GM23338 (cell line): ENCODE results near the gene KLK6. TPM values are rescaled to one million over a fixed set of nuclear protein-coding genes. Genes with fewer than 3 reads are reported as not detected.

ENCODE experiments used
- ATAC-seq: fragments of 200-7000 bp; cut with Tn5 transposase; 3 replicates; pipeline ENCODE4 v1.9.1; 2020
- DNase-seq: peaks from one replicate; pipeline ENCODE4 v3.0.0-alpha.2; 2015; ENCODE audit warnings: low spot score
- H2AFZ ChIP-seq: fragments of 200-600 bp; sonication (generic); 2 replicates; pipeline ENCODE4 v1.8.0; 2016; ENCODE audit warnings: antibody characterized with exemption, mild to moderate bottlenecking, moderate library complexity
- H3F3A ChIP-seq: fragments of 200-600 bp; sonication (generic); replicated peaks from 2 replicates; pipeline ENCODE4 v1.8.0; 2017; ENCODE audit warnings: antibody characterized with exemption, mixed run types, low read depth
- H3K27ac ChIP-seq: fragments of 200-600 bp; sonication (generic); 2 replicates; pipeline ENCODE4 v1.6.1; 2016; ENCODE audit warnings: low read depth
- H3K27me3 ChIP-seq: fragments of 200-600 bp; sonication (generic); 2 replicates; pipeline ENCODE4 v1.8.0; 2016; ENCODE audit warnings: mild to moderate bottlenecking, mixed run types, moderate library complexity; ENCODE audit not compliant: insufficient read depth
- H3K36me3 ChIP-seq: fragments of 200-600 bp; sonication (generic); 2 replicates; pipeline ENCODE4 v1.8.0; 2016; ENCODE audit warnings: mild to moderate bottlenecking; ENCODE audit not compliant: insufficient read depth
- H3K4me1 ChIP-seq: fragments of 200-600 bp; sonication (generic); 2 replicates; pipeline ENCODE4 v1.8.0; 2016; ENCODE audit warnings: mild to moderate bottlenecking, moderate library complexity; ENCODE audit not compliant: insufficient read depth
- H3K4me2 ChIP-seq: fragments of 200-600 bp; sonication (generic); 2 replicates; pipeline ENCODE4 v1.7.1; 2017; ENCODE audit warnings: mixed run types
- H3K4me3 ChIP-seq: fragments of 200-600 bp; sonication (generic); 2 replicates; pipeline ENCODE4 v1.6.1; 2016; ENCODE audit warnings: mixed run types
- H3K79me2 ChIP-seq: fragments of 200-600 bp; sonication (generic); replicated peaks from 2 replicates; pipeline ENCODE4 v1.8.0; 2017; ENCODE audit warnings: mild to moderate bottlenecking; ENCODE audit not compliant: insufficient read depth
- H3K9me2 ChIP-seq: fragments of 200-600 bp; sonication (generic); 2 replicates; pipeline ENCODE4 v1.8.0; 2017; ENCODE audit not compliant: insufficient read depth
- H4K20me1 ChIP-seq: fragments of 200-600 bp; sonication (generic); replicated peaks from 2 replicates; pipeline ENCODE4 v1.8.0; 2017; ENCODE audit warnings: mild to moderate bottlenecking; ENCODE audit not compliant: insufficient read depth
- H3K27ac Mint-ChIP-seq: 2 replicates; pipeline ENCODE4 v1.8.0; 2020; ENCODE audit warnings: inconsistent platforms, mild to moderate bottlenecking, moderate library complexity, mixed read lengths
- H3K27me3 Mint-ChIP-seq: 3 replicates; pipeline ENCODE4 v1.8.0; 2022; ENCODE audit warnings: low read depth, mild to moderate bottlenecking, moderate library complexity, mixed read lengths, inconsistent platforms; ENCODE audit not compliant: insufficient read depth, poor library complexity
- H3K36me3 Mint-ChIP-seq: 3 replicates; pipeline ENCODE4 v1.8.0; 2021; ENCODE audit warnings: low read depth, mild to moderate bottlenecking, inconsistent platforms, moderate library complexity, mixed read lengths
- H3K4me1 Mint-ChIP-seq: 3 replicates; pipeline ENCODE4 v1.8.0; 2020; ENCODE audit warnings: mild to moderate bottlenecking, inconsistent platforms, mixed read lengths
- H3K4me3 Mint-ChIP-seq: 3 replicates; pipeline ENCODE4 v1.8.0; 2021; ENCODE audit warnings: moderate library complexity, mild to moderate bottlenecking, inconsistent platforms, mixed read lengths
- H3K9me3 Mint-ChIP-seq: 3 replicates; pipeline ENCODE4 v1.8.0; 2020; ENCODE audit warnings: moderate library complexity, mild to moderate bottlenecking, inconsistent platforms, mixed read lengths
- CREB1 ChIP-seq: fragments of 250-450 bp; sonication (Bioruptor Pico); IDR thresholded peaks from 2 replicates; pipeline ENCODE4 v1.5.0; 2020; ENCODE audit warnings: low read depth, mild to moderate bottlenecking, moderate library complexity
- CTCF ChIP-seq, 2 experiments: fragments of 200-600 bp in 1 of 2; sonication (generic) in 1 of 2; conservative IDR thresholded peaks; 2 replicates each; pipeline versions ENCODE4 v1.5.1 to v1.6.1; 2016 to 2017; ENCODE audit warnings: antibody characterized with exemption in 2 of 2, low read depth in 2 of 2, mild to moderate bottlenecking in 2 of 2, moderate library complexity in 1 of 2
- ETS1 ChIP-seq: IDR thresholded peaks from 2 replicates; pipeline ENCODE4 v1.6.1; 2016; ENCODE audit warnings: antibody characterized with exemption
- EZH2 ChIP-seq: fragments of 200-600 bp; sonication (generic); IDR thresholded peaks from one replicate; pipeline ENCODE4 v1.8.0; 2017; ENCODE audit warnings: antibody characterized with exemption, mild to moderate bottlenecking, low read depth; ENCODE audit not compliant: unreplicated experiment
- EZH2phosphoT487 ChIP-seq: fragments of 200-600 bp; sonication (generic); IDR thresholded peaks from one replicate; pipeline ENCODE4 v1.8.1; 2018; ENCODE audit warnings: antibody characterized with exemption; ENCODE audit not compliant: unreplicated experiment
- JUNB ChIP-seq: IDR thresholded peaks from one replicate; pipeline ENCODE4 v1.6.1; 2016; ENCODE audit warnings: antibody characterized with exemption; ENCODE audit not compliant: unreplicated experiment
- NANOG ChIP-seq: IDR thresholded peaks from 2 replicates; pipeline ENCODE4 v1.6.1; 2016; ENCODE audit warnings: antibody characterized with exemption, borderline replicate concordance
- POLR2AphosphoS5 ChIP-seq: IDR thresholded peaks from 2 replicates; pipeline ENCODE4 v1.6.1; 2016; ENCODE audit warnings: antibody characterized with exemption, low read depth
- STAT1 ChIP-seq: IDR thresholded peaks from one replicate; pipeline ENCODE4 v1.6.1; 2016; ENCODE audit warnings: antibody characterized with exemption; ENCODE audit not compliant: unreplicated experiment
- ZNF114 ChIP-seq: fragments of 250-450 bp; sonication (Bioruptor Pico); IDR thresholded peaks from 2 replicates; pipeline ENCODE4 v1.5.0; 2020; ENCODE audit warnings: mild to moderate bottlenecking, moderate library complexity
- ZNF331 ChIP-seq: fragments of 250-450 bp; sonication (Bioruptor Pico); IDR thresholded peaks from 2 replicates; pipeline ENCODE4 v1.5.0; 2020; ENCODE audit warnings: low read depth, mild to moderate bottlenecking, moderate library complexity
- polyA plus RNA-seq: library from polyadenylated mRNA; unstranded; fragments of >200 nt; fragmentation: Nextera tagmentation; extraction: Ambion mirVana; gene quantifications from 2 replicates; pipeline ENCODE4 v1.2.1, GENCODE V29; 2016
- total RNA-seq: library from RNA; depleted of rRNA; stranded (reverse); fragments of >200 nt; shearing (Covaris generic); gene quantifications from 2 replicates; pipeline ENCODE4 v1.2.3, GENCODE V29; 2014
- TF ChIP-seq, protein P1 (sequence below): fragments of 250-450 bp; sonication (Bioruptor Pico); IDR thresholded peaks from 2 replicates; pipeline ENCODE4 v1.5.0; 2020; ENCODE audit warnings: mild to moderate bottlenecking, moderate library complexity
- TF ChIP-seq, protein P2 (sequence below): IDR thresholded peaks from one replicate; pipeline ENCODE4 v1.6.1; 2018; ENCODE audit warnings: antibody characterized with exemption; ENCODE audit not compliant: unreplicated experiment

The KLK6 gene
- total and polyA plus RNA-seq, 2 experiments from 2014 or later: 0.47 to 0.56 TPM

DNA sequence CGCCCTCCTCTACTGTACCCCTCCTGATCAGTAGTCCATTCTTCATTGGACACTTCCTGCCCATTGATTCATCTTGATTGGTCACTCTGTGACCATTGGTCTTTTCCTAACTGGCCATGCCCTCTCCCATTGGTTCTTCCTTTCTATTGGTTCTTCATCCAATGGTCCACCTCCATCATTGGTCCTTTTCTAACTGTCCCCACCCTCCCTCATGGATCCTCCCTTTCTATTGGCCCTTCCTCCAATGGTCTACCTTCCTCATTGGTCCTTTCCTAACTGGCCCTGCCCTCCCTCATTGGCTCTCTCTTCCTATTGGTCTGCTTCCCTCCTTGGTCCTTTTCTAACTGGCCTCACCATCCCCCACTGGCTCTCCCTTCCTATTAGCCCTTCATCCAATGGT is 7.1 kb downstream of the KLK6 start:
- no peak overlapping the region for H3K4me3 ChIP-seq
- no peak overlapping the region for H2AFZ ChIP-seq
- TF ChIP-seq STAT1 (no peak), ZNF114 (no peak), EZH2phosphoT487 (no peak), ZNF331 (CRISPR knock-in tag) (no peak), ETS1 (no peak), CREB1 (CRISPR knock-in tag) (no peak), CTCF (conservative IDR thresholded peaks at IDR 0.05; ENCODE audit: low read depth in 2 of 2) (no peak), EZH2 (no peak), NANOG (no peak), POLR2AphosphoS5 (no peak), JUNB (no peak)
- TF ChIP-seq, protein P1, sequence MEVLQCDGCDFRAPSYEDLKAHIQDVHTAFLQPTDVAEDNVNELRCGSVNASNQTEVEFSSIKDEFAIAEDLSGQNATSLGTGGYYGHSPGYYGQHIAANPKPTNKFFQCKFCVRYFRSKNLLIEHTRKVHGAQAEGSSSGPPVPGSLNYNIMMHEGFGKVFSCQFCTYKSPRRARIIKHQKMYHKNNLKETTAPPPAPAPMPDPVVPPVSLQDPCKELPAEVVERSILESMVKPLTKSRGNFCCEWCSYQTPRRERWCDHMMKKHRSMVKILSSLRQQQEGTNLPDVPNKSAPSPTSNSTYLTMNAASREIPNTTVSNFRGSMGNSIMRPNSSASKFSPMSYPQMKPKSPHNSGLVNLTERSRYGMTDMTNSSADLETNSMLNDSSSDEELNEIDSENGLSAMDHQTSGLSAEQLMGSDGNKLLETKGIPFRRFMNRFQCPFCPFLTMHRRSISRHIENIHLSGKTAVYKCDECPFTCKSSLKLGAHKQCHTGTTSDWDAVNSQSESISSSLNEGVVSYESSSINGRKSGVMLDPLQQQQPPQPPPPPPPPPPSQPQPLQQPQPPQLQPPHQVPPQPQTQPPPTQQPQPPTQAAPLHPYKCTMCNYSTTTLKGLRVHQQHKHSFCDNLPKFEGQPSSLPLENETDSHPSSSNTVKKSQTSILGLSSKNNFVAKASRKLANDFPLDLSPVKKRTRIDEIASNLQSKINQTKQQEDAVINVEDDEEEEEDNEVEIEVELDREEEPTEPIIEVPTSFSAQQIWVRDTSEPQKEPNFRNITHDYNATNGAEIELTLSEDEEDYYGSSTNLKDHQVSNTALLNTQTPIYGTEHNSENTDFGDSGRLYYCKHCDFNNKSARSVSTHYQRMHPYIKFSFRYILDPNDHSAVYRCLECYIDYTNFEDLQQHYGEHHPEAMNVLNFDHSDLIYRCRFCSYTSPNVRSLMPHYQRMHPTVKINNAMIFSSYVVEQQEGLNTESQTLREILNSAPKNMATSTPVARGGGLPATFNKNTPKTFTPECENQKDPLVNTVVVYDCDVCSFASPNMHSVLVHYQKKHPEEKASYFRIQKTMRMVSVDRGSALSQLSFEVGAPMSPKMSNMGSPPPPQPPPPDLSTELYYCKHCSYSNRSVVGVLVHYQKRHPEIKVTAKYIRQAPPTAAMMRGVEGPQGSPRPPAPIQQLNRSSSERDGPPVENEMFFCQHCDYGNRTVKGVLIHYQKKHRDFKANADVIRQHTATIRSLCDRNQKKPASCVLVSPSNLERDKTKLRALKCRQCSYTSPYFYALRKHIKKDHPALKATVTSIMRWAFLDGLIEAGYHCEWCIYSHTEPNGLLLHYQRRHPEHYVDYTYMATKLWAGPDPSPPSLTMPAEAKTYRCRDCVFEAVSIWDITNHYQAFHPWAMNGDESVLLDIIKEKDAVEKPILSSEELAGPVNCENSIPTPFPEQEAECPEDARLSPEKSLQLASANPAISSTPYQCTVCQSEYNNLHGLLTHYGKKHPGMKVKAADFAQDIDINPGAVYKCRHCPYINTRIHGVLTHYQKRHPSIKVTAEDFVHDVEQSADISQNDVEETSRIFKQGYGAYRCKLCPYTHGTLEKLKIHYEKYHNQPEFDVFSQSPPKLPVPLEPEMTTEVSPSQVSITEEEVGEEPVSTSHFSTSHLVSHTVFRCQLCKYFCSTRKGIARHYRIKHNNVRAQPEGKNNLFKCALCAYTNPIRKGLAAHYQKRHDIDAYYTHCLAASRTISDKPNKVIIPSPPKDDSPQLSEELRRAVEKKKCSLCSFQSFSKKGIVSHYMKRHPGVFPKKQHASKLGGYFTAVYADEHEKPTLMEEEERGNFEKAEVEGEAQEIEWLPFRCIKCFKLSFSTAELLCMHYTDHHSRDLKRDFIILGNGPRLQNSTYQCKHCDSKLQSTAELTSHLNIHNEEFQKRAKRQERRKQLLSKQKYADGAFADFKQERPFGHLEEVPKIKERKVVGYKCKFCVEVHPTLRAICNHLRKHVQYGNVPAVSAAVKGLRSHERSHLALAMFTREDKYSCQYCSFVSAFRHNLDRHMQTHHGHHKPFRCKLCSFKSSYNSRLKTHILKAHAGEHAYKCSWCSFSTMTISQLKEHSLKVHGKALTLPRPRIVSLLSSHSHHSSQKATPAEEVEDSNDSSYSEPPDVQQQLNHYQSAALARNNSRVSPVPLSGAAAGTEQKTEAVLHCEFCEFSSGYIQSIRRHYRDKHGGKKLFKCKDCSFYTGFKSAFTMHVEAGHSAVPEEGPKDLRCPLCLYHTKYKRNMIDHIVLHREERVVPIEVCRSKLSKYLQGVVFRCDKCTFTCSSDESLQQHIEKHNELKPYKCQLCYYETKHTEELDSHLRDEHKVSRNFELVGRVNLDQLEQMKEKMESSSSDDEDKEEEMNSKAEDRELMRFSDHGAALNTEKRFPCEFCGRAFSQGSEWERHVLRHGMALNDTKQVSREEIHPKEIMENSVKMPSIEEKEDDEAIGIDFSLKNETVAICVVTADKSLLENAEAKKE (CRISPR knock-in tag): no peak
- TF ChIP-seq, protein P2, sequence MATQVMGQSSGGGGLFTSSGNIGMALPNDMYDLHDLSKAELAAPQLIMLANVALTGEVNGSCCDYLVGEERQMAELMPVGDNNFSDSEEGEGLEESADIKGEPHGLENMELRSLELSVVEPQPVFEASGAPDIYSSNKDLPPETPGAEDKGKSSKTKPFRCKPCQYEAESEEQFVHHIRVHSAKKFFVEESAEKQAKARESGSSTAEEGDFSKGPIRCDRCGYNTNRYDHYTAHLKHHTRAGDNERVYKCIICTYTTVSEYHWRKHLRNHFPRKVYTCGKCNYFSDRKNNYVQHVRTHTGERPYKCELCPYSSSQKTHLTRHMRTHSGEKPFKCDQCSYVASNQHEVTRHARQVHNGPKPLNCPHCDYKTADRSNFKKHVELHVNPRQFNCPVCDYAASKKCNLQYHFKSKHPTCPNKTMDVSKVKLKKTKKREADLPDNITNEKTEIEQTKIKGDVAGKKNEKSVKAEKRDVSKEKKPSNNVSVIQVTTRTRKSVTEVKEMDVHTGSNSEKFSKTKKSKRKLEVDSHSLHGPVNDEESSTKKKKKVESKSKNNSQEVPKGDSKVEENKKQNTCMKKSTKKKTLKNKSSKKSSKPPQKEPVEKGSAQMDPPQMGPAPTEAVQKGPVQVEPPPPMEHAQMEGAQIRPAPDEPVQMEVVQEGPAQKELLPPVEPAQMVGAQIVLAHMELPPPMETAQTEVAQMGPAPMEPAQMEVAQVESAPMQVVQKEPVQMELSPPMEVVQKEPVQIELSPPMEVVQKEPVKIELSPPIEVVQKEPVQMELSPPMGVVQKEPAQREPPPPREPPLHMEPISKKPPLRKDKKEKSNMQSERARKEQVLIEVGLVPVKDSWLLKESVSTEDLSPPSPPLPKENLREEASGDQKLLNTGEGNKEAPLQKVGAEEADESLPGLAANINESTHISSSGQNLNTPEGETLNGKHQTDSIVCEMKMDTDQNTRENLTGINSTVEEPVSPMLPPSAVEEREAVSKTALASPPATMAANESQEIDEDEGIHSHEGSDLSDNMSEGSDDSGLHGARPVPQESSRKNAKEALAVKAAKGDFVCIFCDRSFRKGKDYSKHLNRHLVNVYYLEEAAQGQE: no peak
- ATAC-seq (no peak), DNase-seq (no peak)
- peaks cover 6% of the 10 kb centered on the region; the same call in 1 of the 2 replicates for H3K9me2 ChIP-seq
- H4K20me1 ChIP-seq: no peaks in the 10 kb centered on the region
- no peak overlapping the region for H3K4me2 ChIP-seq
- no peak overlapping the region for H3K27ac ChIP-seq
- Mint-ChIP-seq H3K27me3 (peaks cover 8% of the 10 kb centered on the region), H3K27ac (no peak overlapping the region), H3K4me1 (no peaks in the 10 kb centered on the region; the same call in 2 of the 3 replicates), H3K4me3 (no peak overlapping the region), H3K36me3 (peaks cover 7% of the 10 kb centered on the region; the same call in 2 of the 3 replicates), H3K9me3 (peaks cover 48% of the 10 kb centered on the region)
- H3K79me2 ChIP-seq: no peaks in the 10 kb centered on the region
- H3K27me3 ChIP-seq: no peaks in the 10 kb centered on the region
- H3F3A ChIP-seq: no peaks in the 10 kb centered on the region
- H3K4me1 ChIP-seq: no peaks in the 10 kb centered on the region
- no peaks in the 10 kb centered on the region for H3K36me3 ChIP-seq
